GM18499 (cell line): Measurements from ENCODE around the gene HAPLN1.
"Not testable (repeated sequence)": the region's sequence is repeated elsewhere in the genome, so short reads cannot be mapped to it uniquely, and the experiment has no call there.

Source experiments
- ATAC-seq: cut with Tn5 transposase; IDR thresholded peaks from one replicate; pipeline ENCODE4 v1.9.1; 2021; ENCODE audit warnings: moderate number of reproducible peaks; ENCODE audit not compliant: insufficient read depth, unreplicated experiment

HAPLN1 gene

GRCh38 chr5:83720836-83721537 is at the start of gene HAPLN1:
Gene HAPLN1, minus strand, starts transcription at chr5:83720855. Its CDS starts 47,332 bp downstream, at chr5:83673523.
- no peak for ATAC-seq

- ATAC-seq: no peak
These were observed 46.8 kb upstream of the HAPLN1 start for GRCh38 chr5:83767409-83767992.

GRCh38 chr5:83764101-83764500 is 43.4 kb upstream of the HAPLN1 start:
- ATAC-seq: no peak

GRCh38 chr5:83760579-83760978 is 39.9 kb upstream of the HAPLN1 start:
- ATAC-seq: no peak

- no peak for ATAC-seq
These were observed 32.0 kb upstream of the HAPLN1 start for GRCh38 chr5:83752700-83753099.

- ATAC-seq: no peak
These were observed 30.5 kb upstream of the HAPLN1 start for GRCh38 chr5:83751201-83751600.

GRCh38 chr5:83750749-83751148 is 30.1 kb upstream of the HAPLN1 start:
- no peak for ATAC-seq

- ATAC-seq: no peak
These were observed 25.2 kb upstream of the HAPLN1 start for GRCh38 chr5:83745816-83746215.

- ATAC-seq: no peak
These were observed 24.2 kb upstream of the HAPLN1 start for GRCh38 chr5:83744821-83745220.

- ATAC-seq: no peak
These were observed 21.4 kb upstream of the HAPLN1 start for GRCh38 chr5:83742089-83742488.

GRCh38 chr5:83741571-83741970 is 20.9 kb upstream of the HAPLN1 start:
- no peak for ATAC-seq

- peak; percentile 91 for ATAC-seq
These were observed 20.1 kb upstream of the HAPLN1 start for GRCh38 chr5:83740741-83741140.

- ATAC-seq: not testable (repeated sequence)
These were observed 15.5 kb upstream of the HAPLN1 start for GRCh38 chr5:83736169-83736568.

- ATAC-seq: not testable (repeated sequence)
These were observed 14.4 kb upstream of the HAPLN1 start for GRCh38 chr5:83735058-83735457.

GRCh38 chr5:83731638-83732037 is 11.0 kb upstream of the HAPLN1 start:
- no peak for ATAC-seq

- no peak for ATAC-seq
These were observed 8.7 kb upstream of the HAPLN1 start for GRCh38 chr5:83729362-83729761.

GRCh38 chr5:83726912-83727311 is 6.3 kb upstream of the HAPLN1 start:
- ATAC-seq: no peak

GRCh38 chr5:83724935-83725334 is 4.3 kb upstream of the HAPLN1 start:
- no peak for ATAC-seq

GRCh38 chr5:83724001-83724400 is 3.3 kb upstream of the HAPLN1 start:
- no peak for ATAC-seq

GRCh38 chr5:83723031-83723430 is 2.4 kb upstream of the HAPLN1 start:
- ATAC-seq: no peak

GRCh38 chr5:83721953-83722901 is 1.6 kb upstream of the HAPLN1 start:
- no peak for ATAC-seq
